Measurements from ENCODE around the gene UBFD1. TPM values are rescaled to one million over a fixed set of nuclear protein-coding genes. Genes with fewer than 3 reads are reported as not detected.

Gene UBFD1
- total and polyA plus RNA-seq, 9 donors, result 44.2 to 75.2 (median 60.6) TPM

- H3K4me3 ChIP-seq (ENCODE audit: low read length), result no peak overlapping the region
- no peaks in the 10 kb centered on the region for H3K27me3 ChIP-seq (ENCODE audit: control insufficient read depth, insufficient read depth, low read length)
- H3K27ac ChIP-seq (ENCODE audit: low read length), result peak overlapping the region; percentile 21
- no peaks in the 10 kb centered on the region for H3K9me3 ChIP-seq (replicated peaks; ENCODE audit: control insufficient read depth, low read depth, low read length)
- 73% methylated on average over 6 of the region's 7 CpGs for WGBS (ENCODE audit: insufficient coverage)
- no peak for DNase-seq
- peaks cover 55% of the 10 kb centered on the region for H3K36me3 ChIP-seq (ENCODE audit: control insufficient read depth, insufficient read depth, low read length)
- H3K4me1 ChIP-seq (ENCODE audit: control insufficient read depth, insufficient read depth, low read length), result no peaks in the 10 kb centered on the region
Observed at GRCh38 chr16:23523876-23524385, 33.6 kb upstream of the UBFD1 start.

DNA sequence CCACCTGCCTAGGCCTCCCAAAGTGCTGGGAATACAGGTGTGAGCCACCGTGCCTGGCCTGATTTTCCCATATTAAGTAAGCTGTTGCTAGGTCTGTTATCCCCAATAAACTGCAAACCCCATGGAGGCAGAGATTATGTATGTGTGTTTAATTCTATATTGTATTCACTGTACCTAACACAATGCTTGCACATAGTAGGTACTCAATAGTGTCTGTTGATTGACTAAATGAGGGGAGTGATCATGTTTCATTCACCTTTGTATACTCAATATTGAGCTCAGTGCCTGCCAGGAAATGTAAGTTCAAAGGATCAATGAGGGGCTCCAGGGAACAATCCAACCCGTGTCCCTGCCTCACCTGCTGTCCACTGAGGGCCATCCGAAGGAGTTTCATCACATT is 32.6 kb upstream of the UBFD1 start:
- Histone ChIP-seq H3K4me3 (ENCODE audit: low read length) (no peak overlapping the region), H3K27me3 (ENCODE audit: control insufficient read depth, insufficient read depth, low read length) (no peaks in the 10 kb centered on the region), H3K27ac (ENCODE audit: low read length) (no peak overlapping the region), H3K4me1 (ENCODE audit: control insufficient read depth, insufficient read depth, low read length) (no peaks in the 10 kb centered on the region), H3K9me3 (replicated peaks; ENCODE audit: control insufficient read depth, low read depth, low read length) (no peaks in the 10 kb centered on the region), H3K36me3 (ENCODE audit: control insufficient read depth, insufficient read depth, low read length) (peaks cover 58% of the 10 kb centered on the region)
- no peak for DNase-seq
- 81% methylated on average over 2 of the region's 3 CpGs for WGBS (ENCODE audit: insufficient coverage)

DNA sequence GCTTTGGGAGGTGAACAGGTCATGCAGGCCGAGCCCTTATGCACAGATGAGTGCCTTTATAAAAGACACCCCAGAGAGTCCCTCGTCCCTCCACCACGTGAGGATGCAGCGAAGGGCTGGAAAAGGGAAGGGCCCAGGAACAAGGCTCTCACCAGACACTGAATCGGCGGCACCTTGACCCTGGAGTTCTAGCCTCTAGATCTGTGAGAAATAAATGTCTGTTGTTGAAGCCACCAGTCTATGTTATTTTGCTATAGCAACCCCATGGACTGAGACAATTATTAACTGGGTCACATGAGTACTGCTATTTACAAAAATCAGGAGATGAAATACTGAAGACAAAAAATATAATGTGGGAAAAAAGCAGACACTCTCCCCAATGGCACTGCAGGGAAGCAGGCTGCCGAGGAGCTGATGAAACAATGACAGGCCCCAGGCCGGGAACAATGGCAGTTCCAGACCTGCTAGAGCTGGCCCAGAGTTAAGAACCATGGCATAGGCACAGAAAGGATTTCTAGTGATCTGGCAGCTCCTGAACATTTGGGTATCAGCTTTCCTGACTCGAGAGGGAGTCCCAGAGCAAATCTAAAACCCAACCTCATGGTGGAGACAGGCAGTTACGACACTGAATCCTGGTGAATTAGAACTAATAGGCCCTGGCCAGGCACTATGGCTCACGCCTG is 29.4 kb upstream of the UBFD1 start:
- WGBS (ENCODE audit: insufficient coverage), result 80% methylated on average over 6 of the region's 11 CpGs
- H3K4me1 ChIP-seq (ENCODE audit: control insufficient read depth, insufficient read depth, low read length), result no peaks in the 10 kb centered on the region
- no peak for DNase-seq
- peaks cover 73% of the 10 kb centered on the region for H3K36me3 ChIP-seq (ENCODE audit: control insufficient read depth, insufficient read depth, low read length)
- no peak overlapping the region for H3K4me3 ChIP-seq (ENCODE audit: low read length)
- no peaks in the 10 kb centered on the region for H3K27me3 ChIP-seq (ENCODE audit: control insufficient read depth, insufficient read depth, low read length)
- no peaks in the 10 kb centered on the region for H3K9me3 ChIP-seq (replicated peaks; ENCODE audit: control insufficient read depth, low read depth, low read length)
- H3K27ac ChIP-seq (ENCODE audit: low read length), result no peak overlapping the region

DNA sequence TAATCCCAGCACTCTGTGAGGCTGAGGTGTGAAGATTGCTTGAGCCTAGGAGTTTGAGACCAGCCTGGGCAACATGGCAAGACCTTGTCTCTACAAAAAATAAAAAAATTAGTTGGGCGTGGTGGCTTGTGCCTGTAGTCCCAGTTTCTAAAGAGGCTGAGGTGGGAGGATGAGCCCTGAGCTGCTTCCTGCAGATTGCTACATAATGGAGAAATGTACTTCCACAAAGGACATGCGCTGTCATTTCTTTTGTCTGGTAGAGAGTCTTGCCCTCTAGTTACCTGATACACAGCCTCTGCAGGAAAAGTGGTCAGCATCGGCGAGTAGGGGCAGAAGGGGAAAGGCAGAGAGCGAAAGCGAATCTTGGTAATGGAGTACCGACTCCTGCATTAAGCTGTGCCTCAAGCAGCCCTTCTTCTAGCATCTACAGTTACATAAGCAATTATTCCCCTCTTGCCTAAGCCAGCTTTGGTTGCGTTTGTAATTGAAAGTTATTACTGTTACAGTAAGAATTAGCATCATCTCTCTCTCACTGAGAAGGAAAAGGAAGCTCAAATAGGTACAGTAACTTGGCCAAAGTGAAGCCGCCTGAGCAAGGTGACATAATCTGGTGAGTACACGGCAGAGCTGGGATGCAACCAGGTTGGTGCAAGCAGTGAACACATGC is 28.8 kb upstream of the UBFD1 start:
- peaks cover 73% of the 10 kb centered on the region for H3K36me3 ChIP-seq (ENCODE audit: control insufficient read depth, insufficient read depth, low read length)
- no peaks in the 10 kb centered on the region for H3K4me1 ChIP-seq (ENCODE audit: control insufficient read depth, insufficient read depth, low read length)
- H3K27me3 ChIP-seq (ENCODE audit: control insufficient read depth, insufficient read depth, low read length), result no peaks in the 10 kb centered on the region
- no peak overlapping the region for H3K4me3 ChIP-seq (ENCODE audit: low read length)
- no peaks in the 10 kb centered on the region for H3K9me3 ChIP-seq (replicated peaks; ENCODE audit: control insufficient read depth, low read depth, low read length)
- WGBS (ENCODE audit: insufficient coverage), result 80% methylated on average over 2 of the region's 10 CpGs
- no peak overlapping the region for H3K27ac ChIP-seq (ENCODE audit: low read length)
- no peak for DNase-seq

DNA sequence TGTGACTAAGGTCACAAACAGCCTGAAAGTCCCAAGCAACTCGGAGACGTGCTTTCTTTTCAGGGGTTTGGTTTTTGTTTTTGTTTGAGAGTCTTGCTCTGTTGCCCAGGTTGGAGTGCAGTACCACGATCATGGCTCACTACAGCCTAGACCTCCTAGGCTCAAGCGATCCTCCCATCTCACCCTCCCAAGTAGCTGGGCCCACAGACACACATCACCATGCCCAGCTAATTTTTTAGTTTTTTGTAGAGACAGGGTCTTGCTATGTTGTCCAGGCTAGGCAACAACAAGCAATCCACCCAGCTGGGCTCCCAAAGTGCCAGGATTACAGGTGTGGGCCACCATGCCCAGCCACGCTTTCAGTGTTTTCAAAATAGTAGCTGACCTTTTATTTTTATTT is 27.5 kb upstream of the UBFD1 start:
- no peak overlapping the region for H3K27ac ChIP-seq (ENCODE audit: low read length)
- DNase-seq, result no peak
- peaks cover under 1% of the 10 kb centered on the region for H3K4me1 ChIP-seq (ENCODE audit: control insufficient read depth, insufficient read depth, low read length)
- H3K27me3 ChIP-seq (ENCODE audit: control insufficient read depth, insufficient read depth, low read length), result no peaks in the 10 kb centered on the region
- no peak overlapping the region for H3K4me3 ChIP-seq (ENCODE audit: low read length)
- WGBS (ENCODE audit: insufficient coverage), result 100% methylated on average over 1 of the region's 5 CpGs
- peaks cover 77% of the 10 kb centered on the region for H3K36me3 ChIP-seq (ENCODE audit: control insufficient read depth, insufficient read depth, low read length)
- no peaks in the 10 kb centered on the region for H3K9me3 ChIP-seq (replicated peaks; ENCODE audit: control insufficient read depth, low read depth, low read length)

- H3K9me3 ChIP-seq (replicated peaks; ENCODE audit: control insufficient read depth, low read depth, low read length), result no peaks in the 10 kb centered on the region
- peaks cover 78% of the 10 kb centered on the region for H3K36me3 ChIP-seq (ENCODE audit: control insufficient read depth, insufficient read depth, low read length)
- 100% methylated on average over 1 of the region's 1 CpG for WGBS (ENCODE audit: insufficient coverage)
- no peak overlapping the region for H3K27ac ChIP-seq (ENCODE audit: low read length)
- H3K4me1 ChIP-seq (ENCODE audit: control insufficient read depth, insufficient read depth, low read length), result peaks cover 3% of the 10 kb centered on the region
- H3K4me3 ChIP-seq (ENCODE audit: low read length), result no peak overlapping the region
- no peaks in the 10 kb centered on the region for H3K27me3 ChIP-seq (ENCODE audit: control insufficient read depth, insufficient read depth, low read length)
- no peak for DNase-seq
Observed at GRCh38 chr16:23532448-23532847, 25.1 kb upstream of the UBFD1 start.

GRCh38 chr16:23534868-23535860 is 22.4 kb upstream of the UBFD1 start:
- peaks cover 67% of the 10 kb centered on the region for H3K36me3 ChIP-seq (ENCODE audit: control insufficient read depth, insufficient read depth, low read length)
- no peaks in the 10 kb centered on the region for H3K27me3 ChIP-seq (ENCODE audit: control insufficient read depth, insufficient read depth, low read length)
- WGBS (ENCODE audit: insufficient coverage), result 90% methylated on average over 12 of the region's 19 CpGs
- no peaks in the 10 kb centered on the region for H3K9me3 ChIP-seq (replicated peaks; ENCODE audit: control insufficient read depth, low read depth, low read length)
- no peak overlapping the region for H3K27ac ChIP-seq (ENCODE audit: low read length)
- peaks cover 3% of the 10 kb centered on the region for H3K4me1 ChIP-seq (ENCODE audit: control insufficient read depth, insufficient read depth, low read length)
- DNase-seq, result peak; percentile 48
- H3K4me3 ChIP-seq (ENCODE audit: low read length), result no peak overlapping the region

GRCh38 chr16:23535901-23536300 is 21.6 kb upstream of the UBFD1 start:
- no peak for DNase-seq
- no CpG with 5 or more reads among the region's 2 CpGs for WGBS (ENCODE audit: insufficient coverage)

GRCh38 chr16:23537390-23537789 is 20.1 kb upstream of the UBFD1 start:
- DNase-seq, result no peak
- Histone ChIP-seq H3K4me1 (ENCODE audit: control insufficient read depth, insufficient read depth, low read length) (peaks cover 3% of the 10 kb centered on the region), H3K27ac (ENCODE audit: low read length) (no peak overlapping the region), H3K9me3 (replicated peaks; ENCODE audit: control insufficient read depth, low read depth, low read length) (no peaks in the 10 kb centered on the region), H3K27me3 (ENCODE audit: control insufficient read depth, insufficient read depth, low read length) (no peaks in the 10 kb centered on the region), H3K36me3 (ENCODE audit: control insufficient read depth, insufficient read depth, low read length) (peaks cover 50% of the 10 kb centered on the region), H3K4me3 (ENCODE audit: low read length) (no peak overlapping the region)
- 75% methylated on average over 1 of the region's 3 CpGs for WGBS (ENCODE audit: insufficient coverage)

More at GRCh38 chr16:23535901-23536300, 21.6 kb upstream of the UBFD1 start:
- H3K27me3 ChIP-seq (ENCODE audit: control insufficient read depth, insufficient read depth, low read length), result no peaks in the 10 kb centered on the region
- H3K36me3 ChIP-seq (ENCODE audit: control insufficient read depth, insufficient read depth, low read length), result peaks cover 61% of the 10 kb centered on the region
- H3K4me1 ChIP-seq (ENCODE audit: control insufficient read depth, insufficient read depth, low read length), result peaks cover 3% of the 10 kb centered on the region
- H3K4me3 ChIP-seq (ENCODE audit: low read length), result no peak overlapping the region
- no peak overlapping the region for H3K27ac ChIP-seq (ENCODE audit: low read length)
- no peaks in the 10 kb centered on the region for H3K9me3 ChIP-seq (replicated peaks; ENCODE audit: control insufficient read depth, low read depth, low read length)

GRCh38 chr16:23538919-23539278 is 18.6 kb upstream of the UBFD1 start:
- peaks cover 3% of the 10 kb centered on the region for H3K4me1 ChIP-seq (ENCODE audit: control insufficient read depth, insufficient read depth, low read length)
- H3K4me3 ChIP-seq (ENCODE audit: low read length), result no peak overlapping the region
- H3K27me3 ChIP-seq (ENCODE audit: control insufficient read depth, insufficient read depth, low read length), result no peaks in the 10 kb centered on the region
- no peak for DNase-seq
- H3K36me3 ChIP-seq (ENCODE audit: control insufficient read depth, insufficient read depth, low read length), result peaks cover 50% of the 10 kb centered on the region
- no peak overlapping the region for H3K27ac ChIP-seq (ENCODE audit: low read length)
- no CpG with 5 or more reads among the region's 1 CpG for WGBS (ENCODE audit: insufficient coverage)
- H3K9me3 ChIP-seq (replicated peaks; ENCODE audit: control insufficient read depth, low read depth, low read length), result no peaks in the 10 kb centered on the region

Measured in muscle of leg (tissue), 11 donors.